HL-60 (cell line): ENCODE data around the gene CENPA.

Experiments used
- DNase-seq, 2 experiments: peaks; one replicate each; pipeline ENCODE4 v3.0.0-alpha.2; 2010 to 2020; ENCODE audit warnings: low read depth in 1 of 2, low spot score in 1 of 2
- H3K27ac ChIP-seq: fragments of 250-450 bp; sonication (Bioruptor Pico); replicated peaks from 2 replicates; pipeline ENCODE4 v1.5.1; 2020; ENCODE audit warnings: mild to moderate bottlenecking, moderate library complexity
- H3K27me3 ChIP-seq: fragments of 250-450 bp; sonication (Bioruptor Pico); 2 replicates; pipeline ENCODE4 v1.5.1; 2021; ENCODE audit warnings: mild to moderate bottlenecking, moderate library complexity; ENCODE audit not compliant: insufficient read depth, poor library complexity, severe bottlenecking
- H3K4me3 ChIP-seq: replicated peaks from 2 replicates; pipeline ENCODE4 v1.5.1; 2011; ENCODE audit warnings: mild to moderate bottlenecking, control low read depth, low read length; ENCODE audit not compliant: insufficient read depth
- GABPA ChIP-seq: IDR thresholded peaks from 2 replicates; pipeline ENCODE4 v1.6.1; 2012; ENCODE audit warnings: low read depth
- POLR2AphosphoS5 ChIP-seq: IDR thresholded peaks from 2 replicates; pipeline ENCODE4 v1.6.1; 2012; ENCODE audit warnings: low read depth
- REST ChIP-seq: IDR thresholded peaks from 2 replicates; pipeline ENCODE4 v1.6.1; 2012; ENCODE audit warnings: low read depth; ENCODE audit not compliant: insufficient replicate concordance
- SPI1 ChIP-seq: IDR thresholded peaks from 2 replicates; pipeline ENCODE4 v1.6.1; 2012; ENCODE audit warnings: low read depth, mild to moderate bottlenecking, borderline replicate concordance
- long read RNA-seq: library from polyadenylated mRNA; unstranded; transcript quantifications from one replicate; pipeline ENCODE4 v2.0.0, GENCODE V29; 2020
- TF ChIP-seq, protein P1 (sequence below): IDR thresholded peaks from one replicate; pipeline ENCODE4 v1.5.1; 2011; ENCODE audit warnings: low read length, control low read depth, inconsistent platforms; ENCODE audit not compliant: insufficient read depth

Gene CENPA
- long read RNA-seq, partial matches to known transcripts, result 0 of 5 reads
- long read RNA-seq, other reads (novel, unspliced or antisense), result 5 of 5 reads

DNA sequence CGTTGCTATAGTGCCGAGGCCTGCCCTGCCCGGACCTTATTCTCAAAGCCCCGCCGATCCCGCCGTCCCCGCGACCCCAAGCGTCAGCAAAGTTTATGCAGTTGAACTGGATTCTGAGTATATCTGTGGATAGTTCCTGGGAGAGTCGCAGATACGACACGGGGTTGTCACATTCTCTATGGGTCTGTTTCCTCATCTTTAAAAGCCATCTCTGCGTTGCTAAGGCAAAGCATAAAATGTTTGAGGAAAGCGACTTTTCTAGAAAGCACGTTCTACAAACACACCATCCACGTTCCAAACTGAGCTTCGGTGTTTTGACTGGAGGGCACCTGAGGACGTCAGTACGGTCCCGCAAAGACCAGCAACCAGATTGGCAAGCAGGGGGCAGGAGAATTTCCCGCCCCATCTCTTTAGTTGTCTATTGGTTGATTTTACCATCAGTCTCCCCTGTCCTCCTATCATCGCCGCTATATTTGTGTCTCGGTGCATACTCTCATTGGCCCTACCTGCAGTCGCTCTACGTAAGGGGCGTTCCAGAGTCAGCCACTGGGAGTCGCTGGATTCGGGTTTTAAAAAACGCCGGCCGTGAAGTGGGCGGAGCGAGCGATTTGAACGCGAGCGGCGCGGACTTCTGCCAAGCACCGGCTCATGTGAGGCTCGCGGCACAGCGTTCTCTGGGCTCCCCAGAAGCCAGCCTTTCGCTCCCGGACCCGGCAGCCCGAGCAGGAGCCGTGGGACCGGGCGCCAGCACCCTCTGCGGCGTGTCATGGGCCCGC is at the start of gene CENPA:
CENPA (plus strand) TSS at position 626 of the 776 bp plus-strand sequence; CDS start at position 767, 141 bp downstream.
- DNase-seq, result peak; percentile 98 to 99
- TF ChIP-seq REST (peak; percentile 12), SPI1 (no peak), GABPA (peak; percentile 17; the same call in 1 of the 2 replicates), POLR2AphosphoS5 (peak; percentile 45; the same call in 1 of the 2 replicates)
- TF ChIP-seq, protein P1, sequence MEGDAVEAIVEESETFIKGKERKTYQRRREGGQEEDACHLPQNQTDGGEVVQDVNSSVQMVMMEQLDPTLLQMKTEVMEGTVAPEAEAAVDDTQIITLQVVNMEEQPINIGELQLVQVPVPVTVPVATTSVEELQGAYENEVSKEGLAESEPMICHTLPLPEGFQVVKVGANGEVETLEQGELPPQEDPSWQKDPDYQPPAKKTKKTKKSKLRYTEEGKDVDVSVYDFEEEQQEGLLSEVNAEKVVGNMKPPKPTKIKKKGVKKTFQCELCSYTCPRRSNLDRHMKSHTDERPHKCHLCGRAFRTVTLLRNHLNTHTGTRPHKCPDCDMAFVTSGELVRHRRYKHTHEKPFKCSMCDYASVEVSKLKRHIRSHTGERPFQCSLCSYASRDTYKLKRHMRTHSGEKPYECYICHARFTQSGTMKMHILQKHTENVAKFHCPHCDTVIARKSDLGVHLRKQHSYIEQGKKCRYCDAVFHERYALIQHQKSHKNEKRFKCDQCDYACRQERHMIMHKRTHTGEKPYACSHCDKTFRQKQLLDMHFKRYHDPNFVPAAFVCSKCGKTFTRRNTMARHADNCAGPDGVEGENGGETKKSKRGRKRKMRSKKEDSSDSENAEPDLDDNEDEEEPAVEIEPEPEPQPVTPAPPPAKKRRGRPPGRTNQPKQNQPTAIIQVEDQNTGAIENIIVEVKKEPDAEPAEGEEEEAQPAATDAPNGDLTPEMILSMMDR, result no peak
- Histone ChIP-seq H3K27me3 (no peaks in the 10 kb centered on the region), H3K27ac (peak within 1 kb of the TSS; percentile 73), H3K4me3 (peak within 1 kb of the TSS; percentile 86)

- Histone ChIP-seq H3K27ac (no peak overlapping the region), H3K27me3 (peaks cover 12% of the 10 kb centered on the region), H3K4me3 (no peak overlapping the region)
- no peak for DNase-seq
- TF ChIP-seq GABPA, result no peak
- no peak for TF ChIP-seq REST
- no peak for TF ChIP-seq POLR2AphosphoS5
- TF ChIP-seq, protein P1, result no peak
- no peak for TF ChIP-seq SPI1
Measured at GRCh38 chr2:26737221-26737620, 48.6 kb upstream of the CENPA start.

DNA sequence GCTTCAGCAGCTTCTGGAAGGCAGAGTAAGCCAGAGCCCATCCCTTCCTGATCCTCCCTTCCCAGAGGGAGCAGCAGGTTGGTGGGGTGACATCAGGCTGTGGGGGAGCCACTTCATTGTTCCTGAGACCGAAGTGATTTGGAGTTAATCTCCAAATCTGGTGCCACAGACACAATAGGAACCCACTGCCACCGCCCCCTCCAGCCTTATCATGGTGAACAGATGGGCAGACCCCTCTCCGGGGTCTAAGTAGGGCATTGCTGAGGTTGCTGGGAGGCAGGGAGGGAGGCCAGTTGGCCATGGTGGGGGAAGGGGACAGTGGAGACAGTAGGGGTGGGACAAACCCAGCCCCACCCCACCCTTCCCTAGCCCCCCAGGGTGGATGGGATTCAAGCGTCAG is 47.4 kb upstream of the CENPA start:
- TF ChIP-seq SPI1 (no peak), GABPA (no peak), REST (no peak), POLR2AphosphoS5 (no peak)
- TF ChIP-seq, protein P1, result no peak
- no peak for DNase-seq
- Histone ChIP-seq H3K27ac (no peak overlapping the region), H3K27me3 (peaks cover 9% of the 10 kb centered on the region), H3K4me3 (no peak overlapping the region)
